ENCODE results near the gene CSF1. TPM values are rescaled to one million over a fixed set of nuclear protein-coding genes. Genes with fewer than 3 reads are reported as not detected.
"Not testable (repeated sequence)": the region's sequence is repeated elsewhere in the genome, so short reads cannot be mapped to it uniquely, and the experiment has no call there.

The CSF1 gene
- total and polyA plus RNA-seq, 2 of the 13 experiments (the other 11 are each of a cell fraction or from before 2014, with no cell fraction given) = 4.6 to 13.3 TPM

DNA sequence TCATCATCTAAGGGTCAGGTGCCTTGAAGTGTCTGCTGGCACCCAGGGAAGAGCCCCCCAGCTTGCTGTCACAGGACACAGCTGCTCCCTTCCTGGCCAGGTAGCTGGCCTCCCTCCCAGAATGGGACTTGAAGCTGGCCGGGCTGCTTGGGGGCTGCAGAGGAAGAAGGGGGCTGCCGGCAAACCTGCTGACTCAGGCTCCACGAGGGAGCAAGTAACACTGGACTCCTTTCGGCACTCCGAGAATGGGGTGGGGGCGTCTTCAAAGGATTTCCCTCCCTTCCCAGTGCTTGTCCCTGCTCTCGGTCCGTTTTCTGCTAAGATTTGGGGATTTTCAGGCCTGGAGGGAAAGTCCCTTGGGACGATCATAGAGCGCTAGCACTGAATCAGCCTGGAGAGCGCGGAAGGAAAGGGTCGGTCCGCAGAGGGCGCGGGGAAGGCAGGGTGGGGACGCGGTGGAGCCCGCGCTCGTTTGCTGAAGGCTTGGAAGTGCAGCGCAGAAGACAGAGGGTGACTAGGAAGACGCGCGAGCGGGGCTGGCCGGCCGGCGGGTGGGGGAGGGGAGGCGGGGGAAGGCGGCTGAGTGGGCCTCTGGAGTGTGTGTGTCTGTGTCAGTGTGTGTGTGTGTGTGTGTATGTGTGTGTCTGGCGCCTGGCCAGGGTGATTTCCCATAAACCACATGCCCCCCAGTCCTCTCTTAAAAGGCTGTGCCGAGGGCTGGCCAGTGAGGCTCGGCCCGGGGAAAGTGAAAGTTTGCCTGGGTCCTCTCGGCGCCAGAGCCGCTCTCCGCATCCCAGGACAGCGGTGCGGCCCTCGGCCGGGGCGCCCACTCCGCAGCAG, at the start of gene CSF1 (continued):
- TF ChIP-seq SALL2 (CRISPR knock-in tag; IDR thresholded peaks at IDR 0.05) (no peak), PRPF4 (IDR thresholded peaks at IDR 0.05; ENCODE audit: low read depth, low read length, poor library complexity, severe bottlenecking) (no peak), SRSF9 (IDR thresholded peaks at IDR 0.05; ENCODE audit: borderline replicate concordance, insufficient read depth, low read depth, low read length, poor library complexity, severe bottlenecking) (no peak), ZNF138 (CRISPR knock-in tag; IDR thresholded peaks at IDR 0.05; ENCODE audit: low read depth) (no peak), ZFP36L1 (CRISPR knock-in tag; IDR thresholded peaks at IDR 0.05) (no peak), MXI1 (IDR thresholded peaks at IDR 0.05; ENCODE audit: borderline replicate concordance, low read depth, low read length) (no peak), TGIF2 (CRISPR knock-in tag; IDR thresholded peaks at IDR 0.05) (no peak), ZNF549 (CRISPR knock-in tag; IDR thresholded peaks at IDR 0.05) (no peak), HBP1 (CRISPR knock-in tag; IDR thresholded peaks at IDR 0.05; ENCODE audit: low read depth) (0 out of 2 replicates have a peak, but pooled peaks have one; percentile 69), HDAC2 (CRISPR knock-in tag; IDR thresholded peaks at IDR 0.05) (no peak), NFRKB (IDR thresholded peaks at IDR 0.05) (no peak), ZNF567 (CRISPR knock-in tag; IDR thresholded peaks at IDR 0.05; ENCODE audit: borderline replicate concordance) (no peak), PLRG1 (conservative IDR thresholded peaks at IDR 0.05) (no peak), CTCF (CRISPR knock-in tag; IDR thresholded peaks at IDR 0.05) (no peak), CBFB (CRISPR knock-in tag; IDR thresholded peaks at IDR 0.05) (no peak), ATF1 (CRISPR knock-in tag; IDR thresholded peaks at IDR 0.05) (no peak)

DNA sequence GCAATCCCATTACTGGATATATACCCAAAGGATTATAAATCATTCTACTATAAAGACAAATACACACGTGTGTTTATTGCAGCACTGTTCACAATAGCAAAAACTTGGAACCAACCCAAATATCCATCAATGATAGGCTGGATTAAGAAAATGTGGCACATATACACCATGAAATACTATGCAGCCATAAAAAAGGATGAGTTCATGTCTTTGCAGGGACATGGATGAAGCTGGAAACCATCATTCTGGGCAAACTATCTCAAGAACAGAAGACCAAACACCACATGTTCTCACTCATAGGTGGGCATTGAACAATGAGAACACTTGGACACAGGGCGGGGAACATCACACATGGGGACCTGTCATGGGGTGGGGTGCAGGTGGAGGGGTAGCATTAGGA, 49.0 kb upstream of the CSF1 start:
- H3K79me2 ChIP-seq (ENCODE audit: insufficient read depth, low read length); H3K4me1 ChIP-seq (ENCODE audit: insufficient read depth, low read length); FAIRE-seq; H3K9me3 ChIP-seq (ENCODE audit: low read length); H3K27me3 ChIP-seq (ENCODE audit: control insufficient read depth in 1 of 2, insufficient read depth in 2 of 2, low read length in 2 of 2); POLR2A ChIA-PET; H2AFZ ChIP-seq (ENCODE audit: low read length); BruUV-seq (replicated peaks); DNase-seq (ENCODE audit: low spot score); H3K36me3 ChIP-seq (replicated peaks in 1 of 2; ENCODE audit: control insufficient read depth in 1 of 2, insufficient read depth in 2 of 2, low read length in 2 of 2); H3K4me3 ChIP-seq (replicated peaks in 1 of 3; ENCODE audit: insufficient read depth in 1 of 3, low read depth in 2 of 3, low read length in 3 of 3); H3K9ac ChIP-seq (ENCODE audit: insufficient read depth, low read depth, low read length); H3K27ac ChIP-seq (ENCODE audit: extremely low read length, insufficient read depth, low read length); ATAC-seq; H3K4me2 ChIP-seq (ENCODE audit: low read depth, low read length); CTCF ChIA-PET (ENCODE audit: low intra/inter-chr PET ratio, low total read pairs); intact Hi-C loops (cut with micrococcal nuclease; ENCODE audit: unreplicated experiment); in situ Hi-C loops (cut with HindIII; ENCODE audit: extremely low pct_ligation_motif_present, low pct_unique_long_range_greater_than_20kb); H4K20me1 ChIP-seq (ENCODE audit: insufficient read depth, low read length): not testable (repeated sequence)
- 65% methylated on average over 2 of the region's 2 CpGs for WGBS (ENCODE audit: low lambda C conversion rate)

Data from HepG2 (cell line).